Measurements from ENCODE around the gene FN3KRP. TPM values are rescaled to one million over a fixed set of nuclear protein-coding genes. Genes with fewer than 3 reads are reported as not detected.

The FN3KRP gene
- total RNA-seq, 1 experiment from 2014 or later, result 19.7 TPM

DNA sequence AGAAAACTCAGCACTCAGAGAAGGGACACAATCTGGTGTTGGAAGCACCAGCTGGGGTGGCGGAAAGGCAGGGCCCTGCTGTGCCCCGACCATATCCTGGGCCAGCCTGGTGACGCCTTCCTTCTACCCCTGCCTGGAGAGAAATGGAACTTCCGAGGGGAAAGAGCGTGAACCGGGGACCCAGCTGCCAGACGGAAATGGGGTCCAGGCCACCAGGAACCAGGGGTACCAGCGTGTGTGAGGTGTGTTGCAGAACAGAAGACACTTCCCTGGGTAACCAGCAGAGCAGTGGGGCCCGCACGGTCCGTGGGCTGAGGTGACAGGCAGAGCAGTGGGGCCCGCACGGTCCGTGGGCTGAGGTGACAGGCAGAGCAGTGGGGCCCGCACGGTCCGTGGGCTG is 24.8 kb upstream of the FN3KRP start:
- CTCF ChIA-PET, result no interaction called here

DNA sequence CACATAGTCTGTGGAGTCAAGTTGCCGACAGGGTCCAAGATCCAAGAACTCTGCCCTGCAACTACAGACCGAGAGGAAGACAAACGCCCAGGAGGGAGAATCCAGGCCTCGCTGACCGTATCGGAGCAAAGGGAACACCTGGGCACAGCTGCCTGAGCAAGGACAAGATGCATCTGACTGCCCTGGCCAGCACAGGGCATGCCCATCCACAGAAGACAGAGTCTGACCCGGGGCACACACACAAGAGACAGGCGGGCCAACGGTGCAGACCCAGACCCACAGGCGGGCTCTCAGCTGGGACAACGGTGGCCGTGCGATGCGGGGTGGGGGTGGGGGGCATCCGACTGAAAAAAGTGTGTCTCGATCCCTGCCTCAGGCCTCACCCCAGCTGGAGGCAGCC is 24.2 kb upstream of the FN3KRP start:
- H3K9me3 Mint-ChIP-seq, result peaks cover 8% of the 10 kb centered on the region
- DNase-seq (ENCODE audit: low spot score), result no peak
- no peak overlapping the region for H3K27ac Mint-ChIP-seq
- ChIA-PET CTCF (no interaction called here), POLR2A (no interaction called here)
- H3K27me3 Mint-ChIP-seq (ENCODE audit: low read depth), result peaks cover 32% of the 10 kb centered on the region
- TF ChIP-seq TP53 (CRISPR knock-in tag; IDR thresholded peaks at IDR 0.05) (no peak), EMX1 (CRISPR knock-in tag; IDR thresholded peaks at IDR 0.05) (no peak), SMAD4 (CRISPR knock-in tag; IDR thresholded peaks at IDR 0.05) (no peak), TEAD1 (CRISPR knock-in tag; IDR thresholded peaks at IDR 0.05) (no peak), ATF1 (CRISPR knock-in tag; IDR thresholded peaks at IDR 0.05) (no peak), ZNF121 (CRISPR knock-in tag; IDR thresholded peaks at IDR 0.05) (peak; percentile 6; the same call in 1 of the 2 replicates)
- TF ChIP-seq, protein P1, sequence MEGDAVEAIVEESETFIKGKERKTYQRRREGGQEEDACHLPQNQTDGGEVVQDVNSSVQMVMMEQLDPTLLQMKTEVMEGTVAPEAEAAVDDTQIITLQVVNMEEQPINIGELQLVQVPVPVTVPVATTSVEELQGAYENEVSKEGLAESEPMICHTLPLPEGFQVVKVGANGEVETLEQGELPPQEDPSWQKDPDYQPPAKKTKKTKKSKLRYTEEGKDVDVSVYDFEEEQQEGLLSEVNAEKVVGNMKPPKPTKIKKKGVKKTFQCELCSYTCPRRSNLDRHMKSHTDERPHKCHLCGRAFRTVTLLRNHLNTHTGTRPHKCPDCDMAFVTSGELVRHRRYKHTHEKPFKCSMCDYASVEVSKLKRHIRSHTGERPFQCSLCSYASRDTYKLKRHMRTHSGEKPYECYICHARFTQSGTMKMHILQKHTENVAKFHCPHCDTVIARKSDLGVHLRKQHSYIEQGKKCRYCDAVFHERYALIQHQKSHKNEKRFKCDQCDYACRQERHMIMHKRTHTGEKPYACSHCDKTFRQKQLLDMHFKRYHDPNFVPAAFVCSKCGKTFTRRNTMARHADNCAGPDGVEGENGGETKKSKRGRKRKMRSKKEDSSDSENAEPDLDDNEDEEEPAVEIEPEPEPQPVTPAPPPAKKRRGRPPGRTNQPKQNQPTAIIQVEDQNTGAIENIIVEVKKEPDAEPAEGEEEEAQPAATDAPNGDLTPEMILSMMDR (IDR thresholded peaks at IDR 0.05), result no peak
- TF ChIP-seq, protein P2, sequence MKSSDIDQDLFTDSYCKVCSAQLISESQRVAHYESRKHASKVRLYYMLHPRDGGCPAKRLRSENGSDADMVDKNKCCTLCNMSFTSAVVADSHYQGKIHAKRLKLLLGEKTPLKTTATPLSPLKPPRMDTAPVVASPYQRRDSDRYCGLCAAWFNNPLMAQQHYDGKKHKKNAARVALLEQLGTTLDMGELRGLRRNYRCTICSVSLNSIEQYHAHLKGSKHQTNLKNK (CRISPR knock-in tag; IDR thresholded peaks at IDR 0.05), result no peak
- TF ChIP-seq, protein P3, sequence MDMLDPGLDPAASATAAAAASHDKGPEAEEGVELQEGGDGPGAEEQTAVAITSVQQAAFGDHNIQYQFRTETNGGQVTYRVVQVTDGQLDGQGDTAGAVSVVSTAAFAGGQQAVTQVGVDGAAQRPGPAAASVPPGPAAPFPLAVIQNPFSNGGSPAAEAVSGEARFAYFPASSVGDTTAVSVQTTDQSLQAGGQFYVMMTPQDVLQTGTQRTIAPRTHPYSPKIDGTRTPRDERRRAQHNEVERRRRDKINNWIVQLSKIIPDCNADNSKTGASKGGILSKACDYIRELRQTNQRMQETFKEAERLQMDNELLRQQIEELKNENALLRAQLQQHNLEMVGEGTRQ (CRISPR knock-in tag; IDR thresholded peaks at IDR 0.05), result no peak
- peaks cover 4% of the 10 kb centered on the region for H3K36me3 Mint-ChIP-seq
- no peaks in the 10 kb centered on the region for H3K4me1 Mint-ChIP-seq
- H3K4me3 Mint-ChIP-seq, result no peak overlapping the region
- no peak for ATAC-seq

More for the DNA sequence above, 24.8 kb upstream of the FN3KRP start:
- peaks cover 26% of the 10 kb centered on the region for H3K27me3 Mint-ChIP-seq (ENCODE audit: low read depth)
- POLR2A ChIA-PET, result no interaction called here
- H3K27ac Mint-ChIP-seq, result no peak overlapping the region
- H3K9me3 Mint-ChIP-seq, result peaks cover 8% of the 10 kb centered on the region
- no peak overlapping the region for H3K4me3 Mint-ChIP-seq
- TF ChIP-seq ZNF219 (CRISPR knock-in tag; IDR thresholded peaks at IDR 0.05; ENCODE audit: borderline replicate concordance), result no peak
- TF ChIP-seq, protein P4, sequence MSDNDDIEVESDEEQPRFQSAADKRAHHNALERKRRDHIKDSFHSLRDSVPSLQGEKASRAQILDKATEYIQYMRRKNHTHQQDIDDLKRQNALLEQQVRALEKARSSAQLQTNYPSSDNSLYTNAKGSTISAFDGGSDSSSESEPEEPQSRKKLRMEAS (CRISPR knock-in tag; IDR thresholded peaks at IDR 0.05), result no peak
- no peak for TF ChIP-seq ATF1 (CRISPR knock-in tag; IDR thresholded peaks at IDR 0.05)
- TF ChIP-seq, protein P5, sequence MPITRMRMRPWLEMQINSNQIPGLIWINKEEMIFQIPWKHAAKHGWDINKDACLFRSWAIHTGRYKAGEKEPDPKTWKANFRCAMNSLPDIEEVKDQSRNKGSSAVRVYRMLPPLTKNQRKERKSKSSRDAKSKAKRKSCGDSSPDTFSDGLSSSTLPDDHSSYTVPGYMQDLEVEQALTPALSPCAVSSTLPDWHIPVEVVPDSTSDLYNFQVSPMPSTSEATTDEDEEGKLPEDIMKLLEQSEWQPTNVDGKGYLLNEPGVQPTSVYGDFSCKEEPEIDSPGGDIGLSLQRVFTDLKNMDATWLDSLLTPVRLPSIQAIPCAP (CRISPR knock-in tag; IDR thresholded peaks at IDR 0.05), result no peak
- no peak for TF ChIP-seq HMGA2 (CRISPR knock-in tag; IDR thresholded peaks at IDR 0.05)
- DNase-seq (ENCODE audit: low spot score) (no peak), ATAC-seq (no peak)
- peaks cover 4% of the 10 kb centered on the region for H3K36me3 Mint-ChIP-seq
- H3K4me1 Mint-ChIP-seq, result no peaks in the 10 kb centered on the region

DNA sequence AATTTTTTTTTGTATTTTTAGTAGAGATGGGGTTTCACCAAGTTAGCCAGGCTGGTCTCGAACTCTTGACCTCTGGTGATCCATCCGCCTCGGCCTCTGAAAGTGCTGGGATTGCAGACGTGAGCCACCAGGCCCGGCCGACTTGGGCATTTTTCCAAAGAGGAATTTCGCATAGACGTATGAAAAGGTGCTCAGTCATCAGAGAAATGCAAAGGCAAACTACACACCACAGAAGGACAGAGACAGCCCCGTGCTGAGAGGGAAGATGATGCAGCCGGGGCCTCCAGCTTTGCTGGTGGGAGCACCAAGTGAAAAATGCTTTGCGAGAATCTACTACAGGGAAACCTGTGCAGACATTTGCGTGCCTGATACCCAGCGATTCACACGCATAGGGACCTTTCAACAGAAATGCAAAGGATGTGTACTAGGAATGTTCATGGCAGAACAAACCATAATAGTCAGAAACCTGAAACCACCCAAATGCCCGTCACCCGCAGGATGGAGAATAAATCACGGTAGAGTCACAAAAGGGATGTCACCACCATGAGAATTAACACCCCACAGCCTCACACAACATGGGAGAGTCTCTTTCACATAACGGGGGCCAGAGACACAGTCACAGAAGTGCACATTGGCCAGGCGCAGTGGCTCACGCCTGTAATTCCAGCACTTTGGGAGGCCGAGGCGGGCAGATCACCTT is 23.2 kb upstream of the FN3KRP start:
- TF ChIP-seq, protein P6, sequence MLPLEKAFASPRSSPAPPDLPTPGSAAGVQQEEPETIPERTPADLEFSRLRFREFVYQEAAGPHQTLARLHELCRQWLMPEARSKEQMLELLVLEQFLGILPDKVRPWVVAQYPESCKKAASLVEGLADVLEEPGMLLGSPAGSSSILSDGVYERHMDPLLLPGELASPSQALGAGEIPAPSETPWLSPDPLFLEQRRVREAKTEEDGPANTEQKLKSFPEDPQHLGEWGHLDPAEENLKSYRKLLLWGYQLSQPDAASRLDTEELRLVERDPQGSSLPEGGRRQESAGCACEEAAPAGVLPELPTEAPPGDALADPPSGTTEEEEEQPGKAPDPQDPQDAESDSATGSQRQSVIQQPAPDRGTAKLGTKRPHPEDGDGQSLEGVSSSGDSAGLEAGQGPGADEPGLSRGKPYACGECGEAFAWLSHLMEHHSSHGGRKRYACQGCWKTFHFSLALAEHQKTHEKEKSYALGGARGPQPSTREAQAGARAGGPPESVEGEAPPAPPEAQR (CRISPR knock-in tag; IDR thresholded peaks at IDR 0.05), result no peak
- H3K9me3 Mint-ChIP-seq, result peaks cover 8% of the 10 kb centered on the region
- ChIA-PET CTCF (no interaction called here), POLR2A (no interaction called here)
- no peak overlapping the region for H3K4me3 Mint-ChIP-seq
- H3K36me3 Mint-ChIP-seq, result peaks cover 4% of the 10 kb centered on the region
- no peak overlapping the region for H3K27ac Mint-ChIP-seq
- no peaks in the 10 kb centered on the region for H3K4me1 Mint-ChIP-seq
- ATAC-seq (no peak), DNase-seq (ENCODE audit: low spot score) (no peak)
- peaks cover 38% of the 10 kb centered on the region for H3K27me3 Mint-ChIP-seq (ENCODE audit: low read depth)

Measured in WTC11 (cell line).